HCT116 (cell line): ENCODE measurements around the gene IGFBP6. TPM values are rescaled to one million over a fixed set of nuclear protein-coding genes. Genes with fewer than 3 reads are reported as not detected.

Source experiments
- ATAC-seq: fragments of 200-7000 bp; cut with Tn5 transposase; 2 replicates; pipeline ENCODE4 v1.9.1; 2020; ENCODE audit warnings: mild to moderate bottlenecking, moderate library complexity
- BruUV-seq: library from RNA; stranded (reverse); fragments of 400-500 nt; replicated peaks from 2 replicates; lab custom pipeline; 2021; lab: Mats Ljungman, UMichigan
- CTCF ChIA-PET: fragments of 300-600 bp; sonication (Branson Sonifier 250); formaldehyde crosslinking; loops from one replicate; lab custom pipeline; 2021; ENCODE audit warnings: antibody characterized with exemption; lab: Charles Lee
- POLR2A ChIA-PET: fragments of 300-600, 350-600 bp; sonication (Branson Sonifier 250); formaldehyde crosslinking; loops from one replicate; lab custom pipeline; 2021; ENCODE audit warnings: antibody characterized with exemption; lab: Charles Lee
- RAD21 ChIA-PET, 2 experiments: fragments of 300-600 bp; sonication (Branson Sonifier 250); formaldehyde crosslinking; loops; one replicate each; lab custom pipeline; 2023; ENCODE audit warnings: low total read pairs in 2 of 2; ENCODE audit not compliant: uncharacterized antibody in 2 of 2, unreplicated experiment in 2 of 2, low non-redundant PET in 1 of 2; lab: Charles Lee
- DNase-seq: peaks from one replicate; pipeline ENCODE4 v3.0.0-alpha.2; 2010; ENCODE audit warnings: low read depth, low spot score
- H2AFZ ChIP-seq: fragments of 200-600 bp; shearing (Covaris generic), sonication (generic); 2 replicates; pipeline ENCODE4 v1.6.1; 2017; ENCODE audit warnings: low read depth, mixed run types, mixed read lengths, antibody characterized with exemption, low read length; ENCODE audit not compliant: poor library complexity, severe bottlenecking
- H3K27ac ChIP-seq: 2 replicates; pipeline ENCODE4 v1.5.1; 2012; ENCODE audit warnings: low read depth, low read length
- H3K27me3 ChIP-seq: fragments of 200-600 bp; sonication (generic); 2 replicates; pipeline ENCODE4 v1.6.1; 2016; ENCODE audit warnings: mixed run types, low read length, mixed read lengths; ENCODE audit not compliant: insufficient read depth
- H3K36me3 ChIP-seq, 2 experiments: fragments of 200-500 bp in 1 of 2; fragments of 200-600 bp in 1 of 2; sonication (Bioruptor generic) in 1 of 2; sonication (generic) in 1 of 2; 2 replicates each; pipeline versions ENCODE4 v1.5.1 to v1.6.1; 2014 to 2016; ENCODE audit warnings: low read length in 2 of 2, inconsistent platforms in 1 of 2, mixed read lengths in 1 of 2, mixed run types in 1 of 2; ENCODE audit not compliant: insufficient read depth in 2 of 2, control insufficient read depth in 1 of 2
- H3K4me1 ChIP-seq, 2 experiments: fragments of 200-600 bp in 1 of 2; sonication (generic) in 1 of 2; 2 replicates each; pipeline versions ENCODE4 v1.5.1 to v1.6.1; 2012 to 2017; ENCODE audit warnings: low read length in 2 of 2, inconsistent platforms in 1 of 2, mild to moderate bottlenecking in 1 of 2, mixed read lengths in 1 of 2, mixed run types in 1 of 2, moderate library complexity in 1 of 2; ENCODE audit not compliant: insufficient read depth in 2 of 2, control insufficient read depth in 1 of 2
- H3K4me2 ChIP-seq: fragments of 200-600 bp; sonication (generic); 2 replicates; pipeline ENCODE4 v1.6.1; 2017; ENCODE audit warnings: mixed run types, low read length, mixed read lengths
- H3K4me3 ChIP-seq, 2 experiments: fragments of 200-600 bp in 1 of 2; sonication (generic) in 1 of 2; replicated peaks in 1 of 2; 2 replicates each; pipeline ENCODE4 v1.5.1; 2011 to 2016; ENCODE audit warnings: low read length in 2 of 2, control low read depth in 1 of 2, low read depth in 1 of 2, mild to moderate bottlenecking in 1 of 2, mixed read lengths in 1 of 2, mixed run types in 1 of 2
- H3K79me2 ChIP-seq: fragments of 200-600 bp; sonication (generic); 2 replicates; pipeline ENCODE4 v1.6.1; 2017; ENCODE audit warnings: mild to moderate bottlenecking, mixed run types, low read length, moderate library complexity, mixed read lengths; ENCODE audit not compliant: insufficient read depth
- H3K9ac ChIP-seq: fragments of 200-600 bp; sonication (generic); 2 replicates; pipeline ENCODE4 v1.6.1; 2016; ENCODE audit warnings: low read length, mixed read lengths
- H3K9me2 ChIP-seq: fragments of 200-600 bp; sonication (generic), shearing (Covaris generic); 2 replicates; pipeline ENCODE4 v1.6.1; 2017; ENCODE audit warnings: mixed run types, mild to moderate bottlenecking, moderate library complexity; ENCODE audit not compliant: insufficient read depth
- H3K9me3 ChIP-seq, 2 experiments: fragments of 200-500 bp in 1 of 2; fragments of 200-600 bp in 1 of 2; sonication (Bioruptor generic) in 1 of 2; sonication (generic) in 1 of 2; 2 replicates each; pipeline ENCODE4 v1.6.1; 2014 to 2017; ENCODE audit warnings: low read length in 2 of 2, mixed read lengths in 2 of 2, inconsistent platforms in 1 of 2, low read depth in 1 of 2, mild to moderate bottlenecking in 1 of 2, mixed run types in 1 of 2, moderate library complexity in 1 of 2; ENCODE audit not compliant: control insufficient read depth in 1 of 2, insufficient read depth in 1 of 2
- H4K20me1 ChIP-seq: fragments of 200-600 bp; sonication (generic), shearing (Covaris generic); 2 replicates; pipeline ENCODE4 v1.6.1; 2017; ENCODE audit warnings: mixed run types, mild to moderate bottlenecking, moderate library complexity; ENCODE audit not compliant: insufficient read depth
- ATF3 ChIP-seq: IDR thresholded peaks from 2 replicates; pipeline ENCODE4 v1.6.1; 2012
- EZH2phosphoT487 ChIP-seq: fragments of 200-600 bp; IDR thresholded peaks from 2 replicates; pipeline ENCODE4 v1.6.1; 2018; ENCODE audit warnings: antibody characterized with exemption, borderline replicate concordance
- POLR2AphosphoS5 ChIP-seq: IDR thresholded peaks from 2 replicates; pipeline ENCODE4 v1.6.1; 2011; ENCODE audit warnings: mild to moderate bottlenecking, low read depth, low read length, moderate library complexity
- YY1 ChIP-seq: IDR thresholded peaks from 2 replicates; pipeline ENCODE4 v1.6.1; 2011; ENCODE audit warnings: low read length, low read depth, moderate library complexity, mild to moderate bottlenecking; ENCODE audit not compliant: insufficient replicate concordance; ENCODE audit errors: extremely low read depth
- intact Hi-C: fragments of 100-400 bp; cut with micrococcal nuclease; formaldehyde crosslinking; loops from 2 replicates; pipeline ENCODE4 v1.10.0; 2022
- total RNA-seq: library from RNA; stranded (reverse); gene quantifications from one replicate; pipeline ENCODE4 v1.2.1, GENCODE V29; 2021; ENCODE audit not compliant: unreplicated experiment
- TF ChIP-seq, protein P1 (sequence below), 3 experiments: fragments of 200-600 bp in 1 of 3; sonication (generic) in 1 of 3; IDR thresholded peaks in 2 of 3; conservative IDR thresholded peaks in 1 of 3; 2 replicates each; pipeline ENCODE4 v1.5.1; 2012 to 2017; ENCODE audit warnings: low read depth in 2 of 3, low read length in 2 of 3, antibody characterized with exemption in 1 of 3, borderline replicate concordance in 1 of 3, control low read depth in 1 of 3, mild to moderate bottlenecking in 1 of 3, mixed read lengths in 1 of 3, mixed run types in 1 of 3, moderate library complexity in 1 of 3; ENCODE audit not compliant: insufficient read depth in 1 of 3

IGFBP6 gene
- total RNA-seq, 1 experiment from 2014 or later: 83.4 TPM

DNA sequence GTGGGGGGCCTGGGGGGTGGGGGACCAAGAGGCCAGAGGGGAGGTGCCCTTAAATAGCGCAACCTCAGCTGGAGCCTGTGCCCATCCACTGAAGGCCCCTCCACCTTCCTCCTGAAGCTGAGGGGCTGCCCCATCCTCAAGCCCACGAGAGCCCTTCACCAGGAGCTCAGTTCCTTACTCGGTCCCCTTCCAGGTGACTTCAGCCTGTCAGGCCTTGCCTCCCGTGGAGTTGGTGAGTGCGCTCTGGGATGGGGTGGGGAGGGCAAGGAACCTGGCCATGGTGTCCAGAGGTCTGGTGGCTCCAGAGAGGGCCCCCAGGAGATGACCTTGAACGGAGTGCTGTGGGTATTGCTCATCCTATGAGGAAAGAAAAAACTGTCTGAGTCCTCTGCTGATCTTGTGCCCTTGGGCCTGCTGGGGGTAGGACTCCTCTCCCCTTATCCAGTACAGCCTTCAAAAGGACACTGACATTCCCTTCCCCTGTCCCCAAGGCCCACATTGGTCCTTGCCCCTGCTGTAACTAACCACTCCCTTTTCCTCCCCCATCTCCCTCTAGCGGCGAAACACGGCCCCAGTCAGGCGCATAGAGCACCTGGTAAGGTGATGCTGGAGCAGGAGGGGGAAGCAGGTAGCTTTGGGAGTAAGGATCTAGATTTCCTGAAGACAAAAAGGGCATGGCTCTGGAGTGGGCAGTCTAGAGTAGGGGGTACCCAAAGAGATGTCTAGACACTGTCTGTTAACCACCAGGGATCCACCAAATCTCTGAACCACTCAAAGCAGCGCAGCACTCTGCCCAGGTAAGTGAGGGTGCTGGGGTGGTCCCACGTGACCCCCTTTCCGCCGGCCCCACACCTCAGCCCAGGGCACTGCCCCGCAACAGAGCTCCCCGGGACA is 44.0 kb upstream of the IGFBP6 start:
- H3K4me3 ChIP-seq: peak overlapping the region; percentile 71 to 81
- H3K4me2 ChIP-seq: peak overlapping the region; percentile 97
- RAD21 ChIA-PET: interaction anchor here (0.6 to 1.9 kb wide), 7 partner anchors 12 to 163 kb away, joined by 3 to 9 read pairs (median 4); partner anchors contain the start of gene EIF4B (in 1 of the 2)
- no peaks in the 10 kb centered on the region for H3K9me3 ChIP-seq
- no peak for TF ChIP-seq ATF3
- TF ChIP-seq YY1: peak; percentile 69
- TF ChIP-seq POLR2AphosphoS5: peak; percentile 49
- TF ChIP-seq, protein P1, sequence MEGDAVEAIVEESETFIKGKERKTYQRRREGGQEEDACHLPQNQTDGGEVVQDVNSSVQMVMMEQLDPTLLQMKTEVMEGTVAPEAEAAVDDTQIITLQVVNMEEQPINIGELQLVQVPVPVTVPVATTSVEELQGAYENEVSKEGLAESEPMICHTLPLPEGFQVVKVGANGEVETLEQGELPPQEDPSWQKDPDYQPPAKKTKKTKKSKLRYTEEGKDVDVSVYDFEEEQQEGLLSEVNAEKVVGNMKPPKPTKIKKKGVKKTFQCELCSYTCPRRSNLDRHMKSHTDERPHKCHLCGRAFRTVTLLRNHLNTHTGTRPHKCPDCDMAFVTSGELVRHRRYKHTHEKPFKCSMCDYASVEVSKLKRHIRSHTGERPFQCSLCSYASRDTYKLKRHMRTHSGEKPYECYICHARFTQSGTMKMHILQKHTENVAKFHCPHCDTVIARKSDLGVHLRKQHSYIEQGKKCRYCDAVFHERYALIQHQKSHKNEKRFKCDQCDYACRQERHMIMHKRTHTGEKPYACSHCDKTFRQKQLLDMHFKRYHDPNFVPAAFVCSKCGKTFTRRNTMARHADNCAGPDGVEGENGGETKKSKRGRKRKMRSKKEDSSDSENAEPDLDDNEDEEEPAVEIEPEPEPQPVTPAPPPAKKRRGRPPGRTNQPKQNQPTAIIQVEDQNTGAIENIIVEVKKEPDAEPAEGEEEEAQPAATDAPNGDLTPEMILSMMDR (IDR thresholded peaks at IDR 0.05 in 2 of 3, conservative IDR thresholded peaks at IDR 0.05 in 1 of 3; ENCODE audit: borderline replicate concordance in 1 of 3, insufficient read depth in 1 of 3, low read depth in 2 of 3, low read length in 2 of 3): peak in 2 of 3 experiments; percentile 97 to 98; a peak in 4 of 6 replicates
- no peak for TF ChIP-seq EZH2phosphoT487
- TSS peak; percentile 42 for BruUV-seq
- H3K4me1 ChIP-seq: peaks cover 50 to 66% of the 10 kb centered on the region in 2 experiments
- DNase-seq (peak; percentile 73), ATAC-seq (peak; percentile 74)
- intact Hi-C loops: no loop called here
- H2AFZ ChIP-seq: no peak overlapping the region
- H3K27ac ChIP-seq: peak overlapping the region; percentile 92
- no peaks in the 10 kb centered on the region for H4K20me1 ChIP-seq
- H3K79me2 ChIP-seq: peaks cover 23% of the 10 kb centered on the region; the same call in 1 of the 2 replicates
- POLR2A ChIA-PET: interaction anchor here (0.6 to 2.4 kb wide), 13 partner anchors 8 to 862 kb away, joined by 3 to 14 read pairs (median 4); partner anchors contain the start of genes EIF4B, KRT8, KRT80 and SPRYD3
- no peaks in the 10 kb centered on the region for H3K9me2 ChIP-seq
- CTCF ChIA-PET: interaction anchor here (0.7 to 3.5 kb wide), 18 partner anchors 8 to 267 kb away, joined by 3 to 36 read pairs (median 4); partner anchors contain the start of genes CSAD, EIF4B, SPRYD3 and ZNF740
- peak overlapping the region; percentile 88 for H3K9ac ChIP-seq
- no peaks in the 10 kb centered on the region for H3K27me3 ChIP-seq
- H3K36me3 ChIP-seq: no peaks in the 10 kb centered on the region
